Left ventricle myocardium inferior (tissue), 1 donor: ENCODE data around the gene AGBL4. TPM values are rescaled to one million over a fixed set of nuclear protein-coding genes. Genes with fewer than 3 reads are reported as not detected.

Experiments
- DNase-seq: peaks from one replicate; pipeline ENCODE4 v3.0.0-alpha.2; 2020
- H3K27ac ChIP-seq: fragments of 200-600 bp; replicated peaks from 2 replicates; pipeline ENCODE4 v1.8.0; 2021
- H3K27me3 ChIP-seq: fragments of 200-600 bp; 2 replicates; pipeline ENCODE4 v1.8.0; 2021; ENCODE audit warnings: low read depth
- H3K36me3 ChIP-seq: fragments of 200-600 bp; 2 replicates; pipeline ENCODE4 v1.8.0; 2021
- H3K4me1 ChIP-seq: fragments of 200-600 bp; 2 replicates; pipeline ENCODE4 v1.8.0; 2021
- H3K4me3 ChIP-seq: fragments of 200-600 bp; 2 replicates; pipeline ENCODE4 v1.8.0; 2021; ENCODE audit warnings: mild to moderate bottlenecking, moderate library complexity
- H3K9me3 ChIP-seq: fragments of 200-600 bp; replicated peaks from 2 replicates; pipeline ENCODE4 v1.8.0; 2021
- intact Hi-C: fragments of 100-400 bp; cut with micrococcal nuclease; formaldehyde crosslinking; loops from one replicate; pipeline ENCODE4 v1.11.0; 2022
- total RNA-seq: library from RNA; stranded (reverse); fragmentation: NEBNext Ultra II Directional; extraction: Animal tissue kit (Norgen Biotek cat#: 25700); gene quantifications from one replicate; pipeline ENCODE4 v1.2.1, GENCODE V29; 2021
- TF ChIP-seq, protein P1 (sequence below): fragments of 200-600 bp; IDR thresholded peaks from 2 replicates; pipeline ENCODE4 v1.8.0; 2021; ENCODE audit warnings: antibody characterized with exemption, mild to moderate bottlenecking, borderline replicate concordance
- donor health status: DM: no; HTN: yes; CAD: no; lungs with severe emphysema.

AGBL4 gene
- total RNA-seq, 1 donor from 2014 or later = 0.38 TPM

DNA sequence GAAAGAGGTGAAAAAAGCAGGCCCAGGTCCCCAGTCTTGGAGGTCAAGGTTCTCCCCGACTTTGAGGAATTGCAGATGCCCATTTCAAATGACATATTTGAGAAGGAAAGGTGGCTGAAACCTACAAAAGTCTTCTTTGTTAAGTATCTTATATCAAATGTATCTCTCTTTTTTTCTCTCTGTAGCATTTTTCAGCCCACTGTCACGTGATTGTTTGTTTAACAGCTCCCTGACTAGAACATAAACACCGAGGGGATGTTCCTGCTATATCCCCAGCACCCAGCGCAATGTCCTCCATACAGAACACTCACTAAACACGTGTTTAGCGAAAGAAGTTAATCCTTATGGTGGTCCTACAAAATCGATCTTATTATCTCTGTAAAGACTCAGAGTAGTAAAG, 1274.7 kb downstream of the AGBL4 start:
- Histone ChIP-seq H3K27ac (no peak overlapping the region), H3K9me3 (no peaks in the 10 kb centered on the region), H3K4me1 (no peaks in the 10 kb centered on the region), H3K36me3 (peaks cover 34% of the 10 kb centered on the region), H3K27me3 (no peaks in the 10 kb centered on the region), H3K4me3 (no peak overlapping the region)
- TF ChIP-seq, protein P1, sequence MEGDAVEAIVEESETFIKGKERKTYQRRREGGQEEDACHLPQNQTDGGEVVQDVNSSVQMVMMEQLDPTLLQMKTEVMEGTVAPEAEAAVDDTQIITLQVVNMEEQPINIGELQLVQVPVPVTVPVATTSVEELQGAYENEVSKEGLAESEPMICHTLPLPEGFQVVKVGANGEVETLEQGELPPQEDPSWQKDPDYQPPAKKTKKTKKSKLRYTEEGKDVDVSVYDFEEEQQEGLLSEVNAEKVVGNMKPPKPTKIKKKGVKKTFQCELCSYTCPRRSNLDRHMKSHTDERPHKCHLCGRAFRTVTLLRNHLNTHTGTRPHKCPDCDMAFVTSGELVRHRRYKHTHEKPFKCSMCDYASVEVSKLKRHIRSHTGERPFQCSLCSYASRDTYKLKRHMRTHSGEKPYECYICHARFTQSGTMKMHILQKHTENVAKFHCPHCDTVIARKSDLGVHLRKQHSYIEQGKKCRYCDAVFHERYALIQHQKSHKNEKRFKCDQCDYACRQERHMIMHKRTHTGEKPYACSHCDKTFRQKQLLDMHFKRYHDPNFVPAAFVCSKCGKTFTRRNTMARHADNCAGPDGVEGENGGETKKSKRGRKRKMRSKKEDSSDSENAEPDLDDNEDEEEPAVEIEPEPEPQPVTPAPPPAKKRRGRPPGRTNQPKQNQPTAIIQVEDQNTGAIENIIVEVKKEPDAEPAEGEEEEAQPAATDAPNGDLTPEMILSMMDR = no peak
- intact Hi-C loops = no loop called here
- DNase-seq = no peak

DNA sequence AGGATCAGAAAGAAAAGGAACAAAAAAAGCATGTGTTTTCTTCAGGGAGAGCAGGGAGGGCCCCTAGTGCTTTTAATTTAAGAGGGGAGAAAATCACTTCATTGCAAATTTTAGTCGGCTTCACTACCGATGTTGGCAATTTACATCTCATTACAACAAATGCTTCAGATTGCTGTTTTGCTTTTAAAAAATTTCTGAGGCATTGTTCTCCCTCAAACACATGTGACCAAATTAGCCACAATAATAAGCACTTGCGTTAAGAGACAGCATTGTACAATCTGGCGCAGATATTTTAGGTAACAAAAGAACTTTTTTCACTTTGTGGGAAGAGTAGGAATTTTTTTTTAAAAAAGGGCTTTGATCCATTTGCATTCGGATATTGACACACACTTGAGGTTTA, 1276.8 kb downstream of the AGBL4 start:
- Histone ChIP-seq H3K27me3 (no peaks in the 10 kb centered on the region), H3K4me3 (no peak overlapping the region), H3K27ac (no peak overlapping the region), H3K9me3 (no peaks in the 10 kb centered on the region), H3K36me3 (peaks cover 34% of the 10 kb centered on the region), H3K4me1 (no peaks in the 10 kb centered on the region)
- intact Hi-C loops = no loop called here
- TF ChIP-seq, protein P1 = no peak
- DNase-seq = no peak

DNA sequence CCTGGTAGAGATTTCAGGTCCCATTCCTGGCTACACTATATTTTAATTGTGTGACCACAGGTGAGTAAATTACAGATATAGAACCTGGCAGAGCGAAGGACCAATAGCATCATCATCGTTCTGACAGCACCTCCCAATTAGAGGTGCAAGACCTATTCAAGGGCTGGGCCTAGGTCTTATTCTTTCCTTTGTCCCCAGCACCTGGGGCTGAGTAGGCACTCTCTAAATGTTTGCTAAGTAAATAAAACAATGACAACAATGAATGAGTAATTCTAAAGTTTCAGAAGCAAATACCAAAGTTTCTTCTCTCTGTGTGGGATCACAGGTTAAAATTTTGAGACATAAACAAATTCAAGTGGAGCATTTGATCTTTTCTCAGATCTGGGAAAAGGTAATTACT, 1279.7 kb downstream of the AGBL4 start:
- Histone ChIP-seq H3K27me3 (no peaks in the 10 kb centered on the region), H3K4me3 (no peak overlapping the region), H3K27ac (no peak overlapping the region), H3K36me3 (peaks cover 31% of the 10 kb centered on the region), H3K4me1 (no peaks in the 10 kb centered on the region), H3K9me3 (no peaks in the 10 kb centered on the region)
- intact Hi-C loops = no loop called here
- no peak for DNase-seq
- TF ChIP-seq, protein P1 = no peak

DNA sequence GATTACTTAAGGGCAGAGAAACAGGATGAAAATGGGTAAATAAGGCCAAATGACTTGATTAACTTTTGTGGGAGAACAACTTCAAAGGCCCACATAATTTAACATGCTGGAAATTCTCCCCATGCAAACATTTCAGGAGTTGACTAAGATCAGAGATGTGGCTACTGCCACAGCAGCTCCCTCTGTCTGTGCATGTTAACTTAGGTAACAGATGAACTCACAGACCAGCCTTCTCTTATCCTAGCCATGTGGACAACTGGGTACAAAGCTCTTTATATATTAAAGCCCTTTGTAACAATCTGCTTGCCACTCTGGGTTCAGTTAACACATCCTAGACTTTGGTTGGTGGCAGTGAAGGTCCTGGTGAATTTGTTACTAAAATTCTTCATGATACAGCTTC, 1280.3 kb downstream of the AGBL4 start:
- TF ChIP-seq, protein P1 = no peak
- H3K4me1 ChIP-seq = no peaks in the 10 kb centered on the region
- peaks cover 26% of the 10 kb centered on the region for H3K36me3 ChIP-seq
- no peak for DNase-seq
- H3K27me3 ChIP-seq = no peaks in the 10 kb centered on the region
- no peaks in the 10 kb centered on the region for H3K9me3 ChIP-seq
- intact Hi-C loops = no loop called here
- no peak overlapping the region for H3K4me3 ChIP-seq
- no peak overlapping the region for H3K27ac ChIP-seq

DNA sequence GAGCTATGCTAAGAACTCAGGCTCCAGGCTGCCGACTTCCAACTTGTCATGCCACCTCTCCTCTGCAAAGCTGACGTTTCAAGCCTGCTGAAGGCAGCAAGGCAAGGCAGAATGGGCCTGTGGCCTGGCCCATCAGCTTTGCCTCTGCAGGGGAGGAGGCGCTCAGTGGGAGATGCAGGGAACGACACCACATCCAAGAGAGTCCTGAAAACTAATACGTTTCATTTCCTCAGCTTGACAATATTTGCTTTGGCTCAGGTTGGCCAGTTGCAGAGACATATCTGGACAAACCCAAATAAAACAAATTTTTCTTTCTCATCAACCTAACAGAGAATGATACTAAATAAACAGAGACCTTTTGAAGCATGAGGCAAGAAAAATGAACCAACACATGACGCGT, 1282.4 kb downstream of the AGBL4 start:
- Histone ChIP-seq H3K4me1 (no peaks in the 10 kb centered on the region), H3K9me3 (no peaks in the 10 kb centered on the region), H3K27ac (no peak overlapping the region), H3K27me3 (no peaks in the 10 kb centered on the region), H3K36me3 (peaks cover 22% of the 10 kb centered on the region), H3K4me3 (no peak overlapping the region)
- intact Hi-C loops = no loop called here
- TF ChIP-seq, protein P1 = no peak
- no peak for DNase-seq

DNA sequence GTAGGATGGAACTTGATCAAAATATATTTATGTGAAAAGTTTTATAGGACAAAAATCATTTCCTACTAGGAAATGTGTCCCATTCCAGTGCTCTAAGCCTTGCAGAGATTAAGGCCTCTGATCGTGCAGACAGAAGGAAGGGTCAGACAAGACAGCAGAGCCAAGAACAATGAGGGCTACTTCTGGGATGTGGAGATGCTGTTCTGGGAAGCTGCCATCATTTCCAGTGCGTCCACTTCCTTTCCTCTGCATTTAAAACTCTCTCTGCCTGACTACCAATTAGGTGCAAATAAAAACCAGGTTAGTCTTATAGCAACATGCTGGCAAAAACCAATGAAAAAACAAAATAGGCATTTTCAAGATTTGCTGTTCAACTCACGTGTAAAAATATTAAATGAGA, 1283.1 kb downstream of the AGBL4 start:
- no peak for DNase-seq
- intact Hi-C loops = no loop called here
- Histone ChIP-seq H3K36me3 (peaks cover 29% of the 10 kb centered on the region), H3K9me3 (no peaks in the 10 kb centered on the region), H3K4me3 (no peak overlapping the region), H3K4me1 (no peaks in the 10 kb centered on the region), H3K27ac (no peak overlapping the region), H3K27me3 (no peaks in the 10 kb centered on the region)
- TF ChIP-seq, protein P1 = no peak
